Smooth muscle cell (in vitro differentiated cells): ENCODE data around the gene FBXW9. TPM values are rescaled to one million over a fixed set of nuclear protein-coding genes. Genes with fewer than 3 reads are reported as not detected.
"Not testable (repeated sequence)": the region's sequence is repeated elsewhere in the genome, so short reads cannot be mapped to it uniquely, and the experiment has no call there.

Experiments used
- DNase-seq: peaks from one replicate; lab custom pipeline; 2025; ENCODE audit not compliant: unreplicated experiment; lab: John Stamatoyannopoulos, UW
- H2AFZ ChIP-seq: fragments of 200-600 bp; sonication (generic); 2 replicates; pipeline ENCODE4 v1.6.0; 2016; ENCODE audit warnings: antibody characterized with exemption, low read depth, mild to moderate bottlenecking
- H3F3A ChIP-seq: fragments of 200-600 bp; sonication (generic); 2 replicates; pipeline ENCODE4 v1.6.0; 2017; ENCODE audit warnings: antibody characterized with exemption, low read depth
- H3K27ac ChIP-seq: fragments of 200-600 bp; sonication (generic); 2 replicates; pipeline ENCODE4 v1.5.1; 2016; ENCODE audit warnings: low read depth, mild to moderate bottlenecking
- H3K27me3 ChIP-seq: fragments of 200-600 bp; sonication (generic); 2 replicates; pipeline ENCODE4 v1.6.1; 2016; ENCODE audit warnings: low read depth, mild to moderate bottlenecking
- H3K36me3 ChIP-seq: fragments of 200-600 bp; sonication (generic); 2 replicates; pipeline ENCODE4 v1.5.1; 2016; ENCODE audit warnings: low read depth
- H3K4me1 ChIP-seq: fragments of 200-600 bp; sonication (generic); 2 replicates; pipeline ENCODE4 v1.5.1; 2016; ENCODE audit warnings: low read depth
- H3K4me2 ChIP-seq: fragments of 200-600 bp; sonication (generic); 2 replicates; pipeline ENCODE4 v1.6.0; 2016; ENCODE audit warnings: mild to moderate bottlenecking
- H3K4me3 ChIP-seq: fragments of 200-600 bp; sonication (generic); 2 replicates; pipeline ENCODE4 v1.5.1; 2016; ENCODE audit warnings: mild to moderate bottlenecking
- H3K79me2 ChIP-seq: fragments of 200-600 bp; sonication (generic); 2 replicates; pipeline ENCODE4 v1.6.0; 2016; ENCODE audit warnings: low read depth, mild to moderate bottlenecking
- H3K9ac ChIP-seq: fragments of 200-600 bp; sonication (generic); 2 replicates; pipeline ENCODE4 v1.6.0; 2016; ENCODE audit warnings: low read depth
- H3K9me3 ChIP-seq: fragments of 200-600 bp; sonication (generic); replicated peaks from 2 replicates; pipeline ENCODE4 v1.5.1; 2016; ENCODE audit warnings: low read depth
- H4K20me1 ChIP-seq: fragments of 200-600 bp; sonication (generic); 2 replicates; pipeline ENCODE4 v1.6.0; 2016; ENCODE audit warnings: low read depth
- CTCF ChIP-seq: fragments of 200-600 bp; sonication (generic); IDR thresholded peaks from 2 replicates; pipeline ENCODE4 v1.5.1; 2017; ENCODE audit warnings: borderline replicate concordance, mild to moderate bottlenecking, antibody characterized with exemption; ENCODE audit not compliant: insufficient read depth, poor library complexity, severe bottlenecking
- WGBS: methylation state at CpG from one replicate; pipeline ENCODE4 v1.1.7; 2016; ENCODE audit warnings: low lambda C conversion rate; 5-methylcytosine and 5-hydroxymethylcytosine counted together
- polyA plus RNA-seq: library from polyadenylated mRNA; unstranded; fragments of >200 nt; fragmentation: Nextera tagmentation; extraction: Ambion mirVana; gene quantifications from 2 replicates; pipeline ENCODE4 v1.2.1, GENCODE V29; 2016
- total RNA-seq: library from RNA; depleted of rRNA; stranded (reverse); fragments of >200 nt; gene quantifications from 2 replicates; pipeline ENCODE4 v1.2.3, GENCODE V29; 2014

The FBXW9 gene
- total and polyA plus RNA-seq, 2 experiments from 2014 or later: 9.1 to 17.3 TPM

DNA sequence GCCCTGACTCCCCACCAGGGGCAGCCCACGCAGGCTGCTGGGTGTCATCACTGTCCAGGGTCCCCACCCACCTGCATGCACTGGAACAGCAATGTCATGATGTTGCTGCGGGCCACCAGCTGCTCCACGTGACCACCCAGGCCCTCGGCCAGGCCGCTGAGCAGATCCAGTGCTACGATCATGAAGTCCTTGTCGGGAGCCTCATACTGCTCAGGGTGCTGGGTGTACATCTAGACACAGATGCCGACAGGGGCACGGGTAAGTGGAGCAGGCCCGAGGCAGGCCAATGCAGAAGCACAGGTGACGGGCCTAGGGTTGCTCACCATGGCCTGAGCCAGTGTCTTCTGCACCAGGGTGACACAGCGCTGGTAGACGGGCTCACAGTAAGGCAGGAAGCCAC lies 8.7 kb upstream of the FBXW9 start:
- no peak overlapping the region for H3K4me3 ChIP-seq
- WGBS: 98% methylated on average over 13 of the region's 13 CpGs
- H3K27me3 ChIP-seq: no peaks in the 10 kb centered on the region
- no peak overlapping the region for H3K9ac ChIP-seq
- no peak for DNase-seq
- H3K36me3 ChIP-seq: peaks cover 6% of the 10 kb centered on the region
- no peaks in the 10 kb centered on the region for H4K20me1 ChIP-seq
- H3K27ac ChIP-seq: no peak overlapping the region
- H3K9me3 ChIP-seq: no peaks in the 10 kb centered on the region
- H2AFZ ChIP-seq: no peak overlapping the region
- H3F3A ChIP-seq: no peaks in the 10 kb centered on the region
- no peaks in the 10 kb centered on the region for H3K4me1 ChIP-seq
- no peak overlapping the region for H3K4me2 ChIP-seq
- no peaks in the 10 kb centered on the region for H3K79me2 ChIP-seq
- TF ChIP-seq CTCF: no peak

DNA sequence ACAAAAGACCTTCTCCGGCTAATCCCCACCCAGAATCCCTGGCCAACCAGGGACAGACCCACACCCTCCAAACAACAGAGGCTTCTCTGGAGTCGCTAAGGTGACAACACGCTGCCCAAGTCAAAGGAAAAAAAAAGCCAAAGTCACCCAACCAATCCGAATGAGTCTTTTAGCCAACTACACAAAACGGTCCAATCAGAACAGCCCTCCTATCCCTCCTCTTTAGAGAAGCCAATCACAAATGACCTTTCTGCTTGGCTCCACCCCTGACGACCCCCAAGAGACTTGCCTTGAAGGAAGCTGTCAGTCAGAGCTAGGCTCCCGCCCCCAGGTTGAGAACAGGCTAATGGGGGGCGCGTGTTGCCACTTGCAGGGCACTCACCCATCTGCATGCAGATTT lies 6.6 kb upstream of the FBXW9 start:
- H4K20me1 ChIP-seq: no peaks in the 10 kb centered on the region
- no peak overlapping the region for H3K4me2 ChIP-seq
- no peaks in the 10 kb centered on the region for H3K36me3 ChIP-seq
- no peak for DNase-seq
- H2AFZ ChIP-seq: no peak overlapping the region
- no peaks in the 10 kb centered on the region for H3K9me3 ChIP-seq
- no peaks in the 10 kb centered on the region for H3K79me2 ChIP-seq
- H3K4me3 ChIP-seq: no peak overlapping the region
- H3F3A ChIP-seq: peaks cover 5% of the 10 kb centered on the region
- H3K27ac ChIP-seq: no peak overlapping the region
- no peak for TF ChIP-seq CTCF
- WGBS: 87% methylated on average over 9 of the region's 9 CpGs
- H3K27me3 ChIP-seq: no peaks in the 10 kb centered on the region
- H3K9ac ChIP-seq: no peak overlapping the region
- H3K4me1 ChIP-seq: no peaks in the 10 kb centered on the region

DNA sequence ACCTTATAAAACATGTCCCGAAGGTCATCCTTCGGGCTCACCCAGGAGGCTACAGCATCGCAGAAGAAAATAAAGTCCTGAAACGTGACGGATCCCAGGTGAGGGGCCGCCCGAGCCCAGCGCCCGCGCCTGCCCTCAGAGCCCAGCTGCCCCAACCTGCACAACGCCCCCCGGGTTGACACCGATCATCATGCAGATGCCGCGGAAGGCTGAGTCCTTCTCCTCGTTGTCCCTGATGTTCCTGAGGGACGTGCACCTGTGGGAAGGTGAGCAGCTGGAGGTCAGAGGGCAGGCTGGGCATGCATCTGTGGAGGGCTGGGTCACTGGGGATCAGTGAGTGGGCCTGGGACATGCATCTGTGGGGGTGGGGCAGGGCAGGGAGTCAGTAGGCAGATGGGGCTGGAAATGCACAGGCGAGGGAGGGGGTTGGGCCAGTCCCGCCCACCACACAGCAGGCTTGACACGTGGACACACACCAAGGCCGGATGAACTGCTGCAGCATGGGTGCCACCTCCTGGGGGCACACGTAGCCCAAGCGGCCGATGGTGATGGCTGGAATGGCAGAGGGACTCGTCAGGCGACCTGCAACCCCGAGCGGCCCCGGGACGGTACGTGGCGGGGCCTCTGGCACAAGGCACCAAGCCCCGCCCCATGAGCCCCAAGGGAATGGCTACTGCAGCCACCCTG lies 5.3 kb upstream of the FBXW9 start:
- TF ChIP-seq CTCF: no peak
- WGBS: 97% methylated on average over 31 of the region's 33 CpGs
- no peak overlapping the region for H3K4me2 ChIP-seq
- no peaks in the 10 kb centered on the region for H3K27me3 ChIP-seq
- no peak overlapping the region for H3K4me3 ChIP-seq
- no peaks in the 10 kb centered on the region for H3K4me1 ChIP-seq
- H3K9me3 ChIP-seq: no peaks in the 10 kb centered on the region
- H4K20me1 ChIP-seq: no peaks in the 10 kb centered on the region
- H3K79me2 ChIP-seq: no peaks in the 10 kb centered on the region
- DNase-seq: no peak
- peaks cover 6% of the 10 kb centered on the region for H3F3A ChIP-seq
- H3K36me3 ChIP-seq: no peaks in the 10 kb centered on the region
- H3K9ac ChIP-seq: no peak overlapping the region
- H2AFZ ChIP-seq: no peak overlapping the region
- H3K27ac ChIP-seq: no peak overlapping the region

DNA sequence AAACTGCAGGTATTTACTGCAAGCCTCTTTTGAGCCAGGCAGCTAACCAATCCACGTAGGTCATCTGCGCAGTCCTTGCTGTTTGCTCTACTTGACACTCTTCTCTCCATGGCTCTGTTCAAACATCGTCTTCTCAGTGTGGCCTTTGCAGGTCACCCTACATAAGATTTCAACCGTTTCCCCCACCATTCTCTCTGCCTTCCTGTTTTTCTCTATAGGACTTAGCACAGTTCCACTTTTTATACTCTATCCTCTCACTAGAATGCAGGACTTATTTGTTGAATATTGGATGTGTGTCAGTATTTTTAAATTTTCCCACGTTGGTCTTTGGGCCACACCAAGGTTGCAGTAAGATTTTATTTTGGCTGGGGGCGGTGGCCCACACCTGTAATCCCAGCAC lies 1.7 kb upstream of the FBXW9 start:
- no peak overlapping the region for H3K4me2 ChIP-seq
- H3K79me2 ChIP-seq: no peaks in the 10 kb centered on the region
- H3K4me3 ChIP-seq: no peak overlapping the region
- peaks cover 6% of the 10 kb centered on the region for H3K4me1 ChIP-seq
- H4K20me1 ChIP-seq: no peaks in the 10 kb centered on the region
- H3K9me3 ChIP-seq: no peaks in the 10 kb centered on the region
- H2AFZ ChIP-seq: no peak overlapping the region
- no peak for DNase-seq
- peaks cover 6% of the 10 kb centered on the region for H3F3A ChIP-seq
- TF ChIP-seq CTCF: no peak
- 97% methylated on average over 6 of the region's 6 CpGs for WGBS
- H3K9ac ChIP-seq: no peak overlapping the region
- H3K27me3 ChIP-seq: no peaks in the 10 kb centered on the region
- no peak overlapping the region for H3K27ac ChIP-seq
- H3K36me3 ChIP-seq: no peaks in the 10 kb centered on the region

DNA sequence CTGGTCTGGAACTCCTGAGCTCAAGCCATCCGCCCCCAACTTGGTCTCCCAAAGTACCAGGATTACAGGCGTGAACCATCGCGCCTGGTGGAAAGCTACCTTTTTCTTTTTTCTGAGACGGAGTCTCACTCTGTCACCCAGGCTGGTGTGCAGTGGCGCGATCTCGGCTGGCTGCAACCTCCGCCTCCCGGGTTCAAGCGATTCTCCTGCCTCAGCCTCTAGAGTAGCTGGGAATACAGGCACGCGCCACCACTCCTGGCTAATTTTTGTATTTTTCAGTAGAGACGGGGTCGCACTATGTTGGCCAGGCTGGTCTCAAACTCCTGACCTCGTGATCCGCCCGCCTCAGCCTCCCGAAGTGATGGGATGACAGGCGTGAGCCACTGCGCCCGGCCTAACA lies 994 bp upstream of the FBXW9 start:
- 98% methylated on average over 22 of the region's 22 CpGs for WGBS
- not testable (repeated sequence) for H2AFZ ChIP-seq, H3K9ac ChIP-seq, H3K4me1 ChIP-seq, H3K4me3 ChIP-seq, H3K36me3 ChIP-seq, H4K20me1 ChIP-seq, H3K4me2 ChIP-seq, H3F3A ChIP-seq, H3K9me3 ChIP-seq, H3K27ac ChIP-seq, H3K79me2 ChIP-seq, H3K27me3 ChIP-seq, DNase-seq
